ENCODE data around the gene STRN. TPM values are rescaled to one million over a fixed set of nuclear protein-coding genes. Genes with fewer than 3 reads are reported as not detected.

STRN gene
- total RNA-seq, 3 donors from 2014 or later, result 27.2 to 35.1 (median 32.5) TPM

GRCh38 chr2:36859366-36859792, 107.0 kb downstream of the STRN start:
- H3K4me1 ChIP-seq, result no peaks in the 10 kb centered on the region
- no peaks in the 10 kb centered on the region for H3K27me3 ChIP-seq
- no peaks in the 10 kb centered on the region for H3K9me3 ChIP-seq
- H3K36me3 ChIP-seq, result no peaks in the 10 kb centered on the region
- TF ChIP-seq POLR2A (IDR thresholded peaks at IDR 0.05) (no peak), POLR2AphosphoS5 (IDR thresholded peaks at IDR 0.05) (no peak), CTCF (IDR thresholded peaks at IDR 0.05) (no peak)
- H3K27ac ChIP-seq, result no peak overlapping the region
- DNase-seq (ENCODE audit: low spot score in 2 of 2), result no peak
- intact Hi-C loops (cut with DNase I; ENCODE audit: low total_unique reads), result no loop called here
- no peak overlapping the region for H3K4me3 ChIP-seq

GRCh38 chr2:36858551-36859365, 107.6 kb downstream of the STRN start:
- no peaks in the 10 kb centered on the region for H3K36me3 ChIP-seq
- H3K4me1 ChIP-seq, result no peaks in the 10 kb centered on the region
- H3K9me3 ChIP-seq, result no peaks in the 10 kb centered on the region
- no peak overlapping the region for H3K4me3 ChIP-seq
- no peaks in the 10 kb centered on the region for H3K27me3 ChIP-seq
- no peak for TF ChIP-seq CTCF (IDR thresholded peaks at IDR 0.05)
- TF ChIP-seq POLR2A (IDR thresholded peaks at IDR 0.05), result no peak
- TF ChIP-seq POLR2AphosphoS5 (IDR thresholded peaks at IDR 0.05), result no peak
- H3K27ac ChIP-seq, result no peak overlapping the region
- no peak for DNase-seq (ENCODE audit: low spot score in 2 of 2)
- intact Hi-C loops (cut with DNase I; ENCODE audit: low total_unique reads), result no loop called here

GRCh38 chr2:36857713-36858112, 108.6 kb downstream of the STRN start:
- no peaks in the 10 kb centered on the region for H3K27me3 ChIP-seq
- H3K4me1 ChIP-seq, result no peaks in the 10 kb centered on the region
- intact Hi-C loops (cut with DNase I; ENCODE audit: low total_unique reads), result no loop called here
- H3K27ac ChIP-seq, result no peak overlapping the region
- H3K4me3 ChIP-seq, result no peak overlapping the region
- no peak for DNase-seq (ENCODE audit: low spot score in 2 of 2)
- no peaks in the 10 kb centered on the region for H3K36me3 ChIP-seq
- TF ChIP-seq POLR2AphosphoS5 (IDR thresholded peaks at IDR 0.05) (no peak), POLR2A (IDR thresholded peaks at IDR 0.05) (no peak), CTCF (IDR thresholded peaks at IDR 0.05) (no peak)
- no peaks in the 10 kb centered on the region for H3K9me3 ChIP-seq

- intact Hi-C loops (cut with DNase I; ENCODE audit: low total_unique reads), result no loop called here
These were observed 110.9 kb downstream of the STRN start for GRCh38 chr2:36855429-36855828.

More at GRCh38 chr2:36855429-36855828, 110.9 kb downstream of the STRN start:
- Histone ChIP-seq H3K27me3 (no peaks in the 10 kb centered on the region), H3K4me3 (no peak overlapping the region), H3K9me3 (no peaks in the 10 kb centered on the region), H3K4me1 (no peaks in the 10 kb centered on the region), H3K36me3 (no peaks in the 10 kb centered on the region), H3K27ac (no peak overlapping the region)
- DNase-seq (ENCODE audit: low spot score in 2 of 2), result no peak
- TF ChIP-seq POLR2A (IDR thresholded peaks at IDR 0.05) (no peak), CTCF (IDR thresholded peaks at IDR 0.05) (no peak), POLR2AphosphoS5 (IDR thresholded peaks at IDR 0.05) (no peak)

Data from breast epithelium (tissue), 4 donors.